A549 (cell line): ENCODE results near the gene PACS1. TPM values are rescaled to one million over a fixed set of nuclear protein-coding genes. Genes with fewer than 3 reads are reported as not detected.

ENCODE experiments used
- ATAC-seq, 2 experiments: fragments of 200-7000 bp in 1 of 2; fragments of >200 bp in 1 of 2; cut with Nextera tagmentation in 1 of 2; cut with Tn5 transposase in 1 of 2; 3 replicates each; pipeline versions ENCODE4 v1.8.0 to v1.9.1; 2018 to 2020; ENCODE audit warnings: mild to moderate bottlenecking in 1 of 2, moderate library complexity in 1 of 2
- CTCF ChIA-PET: fragments of 300-600 bp; sonication (Branson Sonifier 250); formaldehyde crosslinking; extraction: SDS; loops from one replicate; lab custom pipeline; 2021; ENCODE audit warnings: antibody characterized with exemption, inconsistent platforms; lab: Yijun Ruan, JAX
- POLR2A ChIA-PET: fragments of 350-600 bp; formaldehyde crosslinking; extraction: SDS; loops from one replicate; lab custom pipeline; 2021; ENCODE audit warnings: antibody characterized with exemption, inconsistent platforms; lab: Yijun Ruan, JAX
- DNase-seq, 2 experiments: peaks; one replicate each; pipeline versions ENCODE4 v3.0.0 to v3.0.0-alpha.2; 2011 to 2016; ENCODE audit warnings: low read depth in 1 of 2, low spot score in 1 of 2
- FAIRE-seq: peaks from 2 replicates; lab custom pipeline; 2011; peaks lifted over from hg19 to GRCh38; lab: Jason Lieb, UNC
- H3K27ac ChIP-seq, 2 experiments: fragments of >200 bp; sonication (Bioruptor Twin); formaldehyde crosslinking; 3 replicates each; pipeline ENCODE4 v1.5.1; 2016 to 2017
- H3K4me1 ChIP-seq: fragments of >200 bp; sonication (Bioruptor Twin); formaldehyde crosslinking; 3 replicates; pipeline ENCODE4 v1.6.1; 2016
- H3K4me2 ChIP-seq: fragments of >200 bp; sonication (Bioruptor Twin); formaldehyde crosslinking; 3 replicates; pipeline ENCODE4 v1.6.1; 2016
- H3K4me3 ChIP-seq: fragments of >200 bp; sonication (Bioruptor Twin); formaldehyde crosslinking; 3 replicates; pipeline ENCODE4 v1.5.1; 2016
- H3K9me3 ChIP-seq: fragments of >200 bp; sonication (Bioruptor Twin); formaldehyde crosslinking; 3 replicates; pipeline ENCODE4 v1.6.1; 2016
- BHLHE40 ChIP-seq: IDR thresholded peaks from 2 replicates; pipeline ENCODE4 v1.6.1; 2012; ENCODE audit warnings: low read depth, low read length, inconsistent platforms
- CBX2 ChIP-seq: fragments of 200-600 bp; sonication (generic); IDR thresholded peaks from 2 replicates; pipeline ENCODE4 v1.6.1; 2016; ENCODE audit warnings: low read depth, mild to moderate bottlenecking, borderline replicate concordance
- CHD2 ChIP-seq: fragments of 150-350 bp; IDR thresholded peaks from 2 replicates; pipeline ENCODE4 v1.6.1; 2014; ENCODE audit warnings: low read length; ENCODE audit not compliant: partially characterized antibody
- EHMT2 ChIP-seq: fragments of 200-600 bp; sonication (generic); IDR thresholded peaks from 2 replicates; pipeline ENCODE4 v1.6.1; 2016; ENCODE audit warnings: antibody characterized with exemption, low read depth, mild to moderate bottlenecking, moderate library complexity
- FOSB ChIP-seq: fragments of 250-450 bp; sonication (Bioruptor Pico); IDR thresholded peaks from 2 replicates; pipeline ENCODE4 v1.5.0; 2020; ENCODE audit warnings: mild to moderate bottlenecking, moderate library complexity
- FOSL2 ChIP-seq, 2 experiments: fragments of 450-650 bp in 1 of 2; fragments of >200 bp in 1 of 2; sonication (Bioruptor Twin) in 1 of 2; formaldehyde crosslinking; IDR thresholded peaks; 2 replicates each; pipeline versions ENCODE4 v1.5.0 to v1.6.1; 2016 to 2020; ENCODE audit warnings: mild to moderate bottlenecking in 1 of 2, moderate library complexity in 1 of 2
- HDAC2 ChIP-seq: fragments of 200-600 bp; sonication (generic); IDR thresholded peaks from 2 replicates; pipeline ENCODE4 v1.6.1; 2016
- HEYL ChIP-seq: fragments of 250-450 bp; sonication (Bioruptor Pico); IDR thresholded peaks from 2 replicates; pipeline ENCODE4 v1.8.0; 2021; ENCODE audit warnings: mild to moderate bottlenecking, moderate library complexity
- HMGXB4 ChIP-seq: fragments of 250-450 bp; sonication (Bioruptor Pico); IDR thresholded peaks from 2 replicates; pipeline ENCODE4 v1.5.0; 2021; ENCODE audit warnings: mild to moderate bottlenecking, moderate library complexity, borderline replicate concordance
- JUN ChIP-seq, 2 experiments: fragments of >200 bp; sonication (Bioruptor Twin); formaldehyde crosslinking; IDR thresholded peaks; 2 replicates in 1 of 2; 3 replicates in 1 of 2; pipeline ENCODE4 v1.6.1; 2016 to 2017
- KDM5A ChIP-seq: fragments of 200-600 bp; sonication (generic); IDR thresholded peaks from 2 replicates; pipeline ENCODE4 v1.6.1; 2016; ENCODE audit warnings: antibody characterized with exemption, mild to moderate bottlenecking
- MAZ ChIP-seq: fragments of 150-350 bp; IDR thresholded peaks from 2 replicates; pipeline ENCODE4 v1.6.1; 2014; ENCODE audit warnings: antibody characterized with exemption, low read depth, low read length, borderline replicate concordance
- NPAS2 ChIP-seq: fragments of 250-450 bp; sonication (Bioruptor Pico); IDR thresholded peaks from 2 replicates; pipeline ENCODE4 v1.8.0; 2022; ENCODE audit warnings: mild to moderate bottlenecking, moderate library complexity, borderline replicate concordance
- RCOR1 ChIP-seq: fragments of 150-350 bp; IDR thresholded peaks from 2 replicates; pipeline ENCODE4 v1.6.1; 2014; ENCODE audit warnings: antibody characterized with exemption, low read length, low read depth
- RFX5 ChIP-seq: fragments of 450-650 bp; IDR thresholded peaks from 2 replicates; pipeline ENCODE4 v1.7.1; 2014; ENCODE audit warnings: antibody characterized with exemption, mild to moderate bottlenecking, moderate library complexity
- RNF2 ChIP-seq: fragments of 200-600 bp; sonication (generic); IDR thresholded peaks from 2 replicates; pipeline ENCODE4 v1.6.1; 2016; ENCODE audit warnings: low read depth, mild to moderate bottlenecking, antibody characterized with exemption, moderate library complexity, borderline replicate concordance
- TFCP2L1 ChIP-seq: fragments of 250-450 bp; sonication (Bioruptor Pico); IDR thresholded peaks from 2 replicates; pipeline ENCODE4 v1.5.0; 2021; ENCODE audit warnings: mild to moderate bottlenecking
- TP53 ChIP-seq: fragments of 250-450 bp; sonication (Bioruptor Pico); IDR thresholded peaks from 2 replicates; pipeline ENCODE4 v1.5.0; 2021; ENCODE audit warnings: mild to moderate bottlenecking, moderate library complexity
- ZSCAN20 ChIP-seq: fragments of 250-450 bp; sonication (Bioruptor Pico); IDR thresholded peaks from 2 replicates; pipeline ENCODE4 v1.8.0; 2022; ENCODE audit warnings: mild to moderate bottlenecking, moderate library complexity
- WGBS: methylation state at CpG from one replicate; pipeline ENCODE4 v1.1.6; 2017; ENCODE audit errors: missing lambda C conversion rate; 5-methylcytosine and 5-hydroxymethylcytosine counted together
- polyA plus RNA-seq, 4 experiments: library from polyadenylated mRNA; depleted of rRNA in 3 of 4; stranded (reverse); fragments of >200 nt; fragmentation: RNase III in 1 of 4; extraction: RNeasy Plus Mini Kit Qiagen cat#74134 plus additional on column Dnase treatment in 1 of 4; gene quantifications; 2 replicates in 3 of 4; 3 replicates in 1 of 4; pipeline ENCODE4 v1.2.3, GENCODE V29; 2011 to 2017
- TF ChIP-seq, protein P1 (sequence below): fragments of >200 bp; sonication (Bioruptor Twin); formaldehyde crosslinking; IDR thresholded peaks from 3 replicates; pipeline ENCODE4 v1.5.1; 2016
- TF ChIP-seq, protein P2 (sequence below): fragments of >200 bp; sonication (Bioruptor Twin); formaldehyde crosslinking; IDR thresholded peaks from 3 replicates; pipeline ENCODE4 v1.6.1; 2016
- TF ChIP-seq, protein P3 (sequence below): fragments of >200 bp; sonication (Bioruptor Twin); formaldehyde crosslinking; IDR thresholded peaks from 2 replicates; pipeline ENCODE4 v1.6.1; 2016

The PACS1 gene
- polyA plus RNA-seq, 2 of the 4 experiments (the other 2 are of a cell fraction), result 48.2 to 59.1 TPM

- POLR2A ChIA-PET, result interaction anchor here (1.1 to 1.7 kb wide), 5 partner anchors 10 to 193 kb away, joined by 3 to 11 read pairs (median 4); partner anchors contain the start of gene PACS1
- ATAC-seq, result no peak
- no peak for DNase-seq
- peak overlapping the region; percentile 92 to 93 for H3K27ac ChIP-seq
- H3K4me2 ChIP-seq, result peak overlapping the region; percentile 99
- peak overlapping the region; percentile 89 for H3K4me3 ChIP-seq
- no peak for FAIRE-seq
- TF ChIP-seq HDAC2, result 0 out of 2 replicates have a peak, but pooled peaks have one; percentile 10
- TF ChIP-seq KDM5A, result peak; percentile 84; the same call in 1 of the 2 replicates
- TF ChIP-seq HMGXB4 (CRISPR knock-in tag), result no peak
- WGBS, result 2% methylated on average over 17 of the region's 17 CpGs
- H3K9me3 ChIP-seq, result no peaks in the 10 kb centered on the region
- H3K4me1 ChIP-seq, result peaks cover 21% of the 10 kb centered on the region
- CTCF ChIA-PET, result interaction anchor here (0.6 to 12.6 kb wide), 11 partner anchors 8 to 168 kb away, joined by 3 to 233 read pairs (median 3); partner anchors contain the start of gene PACS1
These were observed 17.4 kb upstream of the PACS1 start for GRCh38 chr11:66052664-66052982.

DNA sequence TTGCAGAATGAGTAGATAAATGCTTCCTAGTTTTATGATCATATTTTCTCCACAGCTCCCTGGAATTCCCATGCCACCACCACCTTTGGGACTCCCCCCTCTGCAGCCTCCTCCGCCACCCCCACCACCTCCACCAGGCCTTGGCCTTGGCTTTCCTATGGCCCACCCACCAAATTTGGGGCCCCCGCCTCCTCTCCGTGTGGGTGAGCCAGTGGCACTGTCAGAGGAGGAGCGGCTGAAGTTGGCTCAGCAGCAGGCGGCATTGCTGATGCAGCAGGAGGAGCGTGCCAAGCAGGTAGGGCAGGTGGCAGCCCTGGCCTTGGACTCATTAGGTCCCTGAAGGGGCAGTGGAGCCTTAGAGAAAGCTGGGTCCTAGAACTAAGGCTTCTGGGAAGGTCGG lies 15.1 kb upstream of the PACS1 start:
- Histone ChIP-seq H3K4me3 (no peak overlapping the region), H3K4me1 (peaks cover 21% of the 10 kb centered on the region), H3K27ac (no peak overlapping the region), H3K4me2 (no peak overlapping the region), H3K9me3 (no peaks in the 10 kb centered on the region)
- ATAC-seq (no peak), DNase-seq (no peak), FAIRE-seq (no peak)
- ChIA-PET CTCF (interaction anchor here (0.6 to 12.6 kb wide), 7 partner anchors 8 to 93 kb away, joined by 3 to 233 read pairs (median 4); partner anchors contain the start of gene PACS1), POLR2A (no interaction called here)
- 97% methylated on average over 3 of the region's 7 CpGs for WGBS
- TF ChIP-seq EHMT2 (no peak), ZSCAN20 (CRISPR knock-in tag) (no peak), MAZ (no peak), RCOR1 (no peak), TP53 (CRISPR knock-in tag) (no peak), TFCP2L1 (CRISPR knock-in tag) (no peak), BHLHE40 (no peak), HEYL (no peak), FOSB (no peak), RNF2 (no peak), JUN (IDR thresholded peaks at IDR 0.05) (no peak), KDM5A (no peak), CHD2 (no peak), CBX2 (no peak), FOSL2 (IDR thresholded peaks at IDR 0.05) (no peak), FOSL2 (CRISPR knock-in tag; IDR thresholded peaks at IDR 0.05) (no peak), NPAS2 (CRISPR knock-in tag) (no peak), RFX5 (no peak)
- TF ChIP-seq, protein P1, sequence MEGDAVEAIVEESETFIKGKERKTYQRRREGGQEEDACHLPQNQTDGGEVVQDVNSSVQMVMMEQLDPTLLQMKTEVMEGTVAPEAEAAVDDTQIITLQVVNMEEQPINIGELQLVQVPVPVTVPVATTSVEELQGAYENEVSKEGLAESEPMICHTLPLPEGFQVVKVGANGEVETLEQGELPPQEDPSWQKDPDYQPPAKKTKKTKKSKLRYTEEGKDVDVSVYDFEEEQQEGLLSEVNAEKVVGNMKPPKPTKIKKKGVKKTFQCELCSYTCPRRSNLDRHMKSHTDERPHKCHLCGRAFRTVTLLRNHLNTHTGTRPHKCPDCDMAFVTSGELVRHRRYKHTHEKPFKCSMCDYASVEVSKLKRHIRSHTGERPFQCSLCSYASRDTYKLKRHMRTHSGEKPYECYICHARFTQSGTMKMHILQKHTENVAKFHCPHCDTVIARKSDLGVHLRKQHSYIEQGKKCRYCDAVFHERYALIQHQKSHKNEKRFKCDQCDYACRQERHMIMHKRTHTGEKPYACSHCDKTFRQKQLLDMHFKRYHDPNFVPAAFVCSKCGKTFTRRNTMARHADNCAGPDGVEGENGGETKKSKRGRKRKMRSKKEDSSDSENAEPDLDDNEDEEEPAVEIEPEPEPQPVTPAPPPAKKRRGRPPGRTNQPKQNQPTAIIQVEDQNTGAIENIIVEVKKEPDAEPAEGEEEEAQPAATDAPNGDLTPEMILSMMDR, result no peak
- TF ChIP-seq, protein P2, sequence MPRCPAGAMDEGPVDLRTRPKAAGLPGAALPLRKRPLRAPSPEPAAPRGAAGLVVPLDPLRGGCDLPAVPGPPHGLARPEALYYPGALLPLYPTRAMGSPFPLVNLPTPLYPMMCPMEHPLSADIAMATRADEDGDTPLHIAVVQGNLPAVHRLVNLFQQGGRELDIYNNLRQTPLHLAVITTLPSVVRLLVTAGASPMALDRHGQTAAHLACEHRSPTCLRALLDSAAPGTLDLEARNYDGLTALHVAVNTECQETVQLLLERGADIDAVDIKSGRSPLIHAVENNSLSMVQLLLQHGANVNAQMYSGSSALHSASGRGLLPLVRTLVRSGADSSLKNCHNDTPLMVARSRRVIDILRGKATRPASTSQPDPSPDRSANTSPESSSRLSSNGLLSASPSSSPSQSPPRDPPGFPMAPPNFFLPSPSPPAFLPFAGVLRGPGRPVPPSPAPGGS, result no peak
- TF ChIP-seq, protein P3, sequence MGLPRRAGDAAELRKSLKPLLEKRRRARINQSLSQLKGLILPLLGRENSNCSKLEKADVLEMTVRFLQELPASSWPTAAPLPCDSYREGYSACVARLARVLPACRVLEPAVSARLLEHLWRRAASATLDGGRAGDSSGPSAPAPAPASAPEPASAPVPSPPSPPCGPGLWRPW, result no peak
